Heart left ventricle (tissue), 16 donors: Measurements from ENCODE around the gene C5. TPM values are rescaled to one million over a fixed set of nuclear protein-coding genes. Genes with fewer than 3 reads are reported as not detected.

ENCODE experiments used
- ATAC-seq, 4 donors: fragments of 200-7000 bp; cut with Tn5 transposase; one replicate each; pipeline ENCODE4 v1.9.1; 2020 to 2022; ENCODE audit warnings: moderate library complexity in 4 of 4, mild to moderate bottlenecking in 3 of 4, moderate number of reproducible peaks in 1 of 4
- DNase-seq, 5 donors: peaks; one replicate each; pipeline ENCODE4 v3.0.0-alpha.2; 2020
- H3K27ac ChIP-seq, 12 donors: fragments of 200-600 bp; sonication (generic) in 4 of 12; one replicate each; pipeline versions ENCODE4 v1.5.0 to v1.8.0; 2016 to 2022; ENCODE audit warnings: mild to moderate bottlenecking in 2 of 12
- H3K27me3 ChIP-seq, 9 donors: fragments of 200-600 bp; sonication (generic) in 2 of 9; one replicate each; pipeline versions ENCODE4 v1.5.1 to v1.8.0; 2016 to 2022; ENCODE audit warnings: mild to moderate bottlenecking in 3 of 9
- H3K36me3 ChIP-seq, 9 donors: fragments of 200-600 bp; sonication (generic) in 2 of 9; one replicate each; pipeline versions ENCODE4 v1.5.0 to v1.8.0; 2018 to 2022; ENCODE audit warnings: mild to moderate bottlenecking in 2 of 9
- H3K4me1 ChIP-seq, 12 donors: fragments of 200-600 bp; sonication (generic) in 4 of 12; one replicate each; pipeline versions ENCODE4 v1.5.0 to v1.8.0; 2016 to 2022; ENCODE audit warnings: mild to moderate bottlenecking in 3 of 12
- H3K4me3 ChIP-seq, 12 donors: fragments of 200-600 bp; sonication (generic) in 4 of 12; one replicate each; pipeline versions ENCODE4 v1.5.0 to v1.8.0; 2017 to 2022; ENCODE audit warnings: mild to moderate bottlenecking in 9 of 12, moderate library complexity in 4 of 12
- H3K9me3 ChIP-seq, 12 donors: fragments of 200-600 bp; sonication (generic) in 4 of 12; one replicate each; pipeline versions ENCODE4 v1.5.0 to v1.8.0; 2016 to 2022; ENCODE audit warnings: mild to moderate bottlenecking in 1 of 12
- POLR2A ChIP-seq, 2 donors: fragments of 450-650 bp; IDR thresholded peaks; one replicate each; pipeline ENCODE4 v1.6.1; 2017; ENCODE audit warnings: antibody characterized with exemption in 2 of 2, mild to moderate bottlenecking in 2 of 2, moderate library complexity in 2 of 2
- WGBS, 4 donors: extraction: QIAGEN DNeasy Blood & Tissue Kit in 2 of 4; methylation state at CpG; one replicate each; pipeline versions ENCODE4 v1.1.5 to v1.1.7; 2013 to 2018; 5-methylcytosine and 5-hydroxymethylcytosine counted together
- intact Hi-C, 10 donors: fragments of 100-400 bp; cut with DNase I; formaldehyde crosslinking; loops; one replicate each; pipeline versions ENCODE4 v1.11.1 to v1.14.2; 2022
- polyA plus RNA-seq, 2 donors: library from polyadenylated mRNA; stranded (reverse); fragments of 200-250 nt; gene quantifications; one replicate each; pipeline ENCODE4 v1.2.3, GENCODE V29; 2013
- total RNA-seq, 9 donors: library from RNA; depleted of rRNA in 2 of 9; stranded (reverse); fragments of >200 nt in 2 of 9; fragmentation: NEBNext Ultra II Directional in 3 of 9; extraction: Animal tissue kit (Norgen Biotek cat#: 25700) in 3 of 9; gene quantifications; one replicate each; pipeline versions ENCODE4 v1.1.0 to v1.2.4, GENCODE V29; 2016 to 2023
- TF ChIP-seq, protein P1 (sequence below), 12 donors: fragments of 200-600 bp; sonication (generic) in 4 of 12; IDR thresholded peaks; one replicate each; pipeline versions ENCODE4 v1.5.0 to v1.8.0; 2018 to 2022; ENCODE audit warnings: antibody characterized with exemption in 12 of 12, mild to moderate bottlenecking in 5 of 12
- donor health status: ischemic (EF 13 %, LVEDD 7.1; RV severe dilation, severe dysfunction).
- donor health status: healthy with polysubstance abuse.
- donor health status: DM: no; HTN: yes; CAD: no.
- donor health status: DM: no; HTN: no; CAD: no.
- donor health status: ischemic (EF 25% LVEDD 6.9; RV normal size, moderate dysfunction).
- donor health status: ischemic (EF 25% LVEDD 5.7; RV mildly dilated, moderate dysfunction).
- donor health status: healthy.
- donor health status: DM: yes; HTN: yes; CAD: no.
- donor health status: ischemic (EF 35%, LVEDD 5.7; RV mildly dilated, moderate dysfunction).
- donor health status: nonischemic (EF 11% LVEDD 7.7; RV severe dilation, severe dysfunction).
- donor health status: DM: yes; HTN: yes; CAD: no.
- donor health status: PGD.
- donor health status: ischemic (EF 29% LVEDD 5.4; RV normal size, mild dysfunction).
- donor health status: nonischemic (EF 23%, LVEDD 6.1; RV moderate dilation, normal function).

Gene C5
- total and polyA plus RNA-seq, 11 donors = 0.32 to 1.8 (median 0.54) TPM

DNA sequence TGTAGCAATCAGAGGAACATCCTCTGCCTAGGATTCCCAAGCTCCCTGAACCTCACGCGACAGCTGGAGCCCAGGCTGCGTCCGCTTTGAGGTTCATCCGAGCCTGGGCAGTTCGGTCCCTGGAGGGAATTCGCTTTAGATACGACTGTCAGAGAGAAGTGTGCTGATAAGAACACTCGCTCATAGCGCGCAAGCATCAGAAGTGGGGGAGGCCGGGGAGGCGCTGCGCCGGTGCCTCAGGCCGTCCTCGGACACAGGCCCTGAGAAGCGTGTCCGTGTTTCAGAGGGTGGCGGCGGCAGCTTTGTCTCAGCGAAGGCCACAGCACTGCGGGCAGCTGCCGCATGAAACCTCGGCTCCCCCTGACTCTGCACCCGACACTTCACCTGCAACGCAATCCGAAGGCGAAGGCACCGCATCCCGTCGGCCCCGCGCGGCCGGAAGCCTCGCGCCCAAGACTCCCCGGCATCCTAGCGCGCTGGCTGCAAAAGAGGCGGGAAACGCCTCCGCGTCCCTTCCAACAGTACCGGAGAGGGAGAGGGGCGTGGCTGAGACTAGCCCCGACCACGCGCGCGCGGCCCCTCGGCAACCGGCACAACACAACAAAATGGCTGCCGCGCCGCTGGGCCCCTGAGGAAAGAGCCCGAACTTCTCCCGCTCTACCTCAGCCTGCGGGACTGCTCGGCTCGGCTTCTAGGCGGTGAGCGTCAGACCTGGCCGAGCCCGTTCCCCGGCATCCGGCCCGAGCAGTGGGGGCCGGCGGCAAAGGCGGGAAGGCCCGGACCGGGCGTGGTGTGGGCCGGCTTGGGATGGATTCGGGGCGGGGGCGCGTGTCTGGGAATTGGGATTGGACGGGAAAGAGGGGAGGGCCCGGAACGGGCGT, 24.5 kb upstream of the C5 start, which contains the start of gene CNTRL:
CNTRL (plus strand) TSS at position 586 of the 881 bp plus-strand sequence. CDS start 13,372 bp downstream, outside the sequence.
- TF ChIP-seq POLR2A (IDR thresholded peaks at IDR 0.05) = no peak
- TF ChIP-seq, protein P1, sequence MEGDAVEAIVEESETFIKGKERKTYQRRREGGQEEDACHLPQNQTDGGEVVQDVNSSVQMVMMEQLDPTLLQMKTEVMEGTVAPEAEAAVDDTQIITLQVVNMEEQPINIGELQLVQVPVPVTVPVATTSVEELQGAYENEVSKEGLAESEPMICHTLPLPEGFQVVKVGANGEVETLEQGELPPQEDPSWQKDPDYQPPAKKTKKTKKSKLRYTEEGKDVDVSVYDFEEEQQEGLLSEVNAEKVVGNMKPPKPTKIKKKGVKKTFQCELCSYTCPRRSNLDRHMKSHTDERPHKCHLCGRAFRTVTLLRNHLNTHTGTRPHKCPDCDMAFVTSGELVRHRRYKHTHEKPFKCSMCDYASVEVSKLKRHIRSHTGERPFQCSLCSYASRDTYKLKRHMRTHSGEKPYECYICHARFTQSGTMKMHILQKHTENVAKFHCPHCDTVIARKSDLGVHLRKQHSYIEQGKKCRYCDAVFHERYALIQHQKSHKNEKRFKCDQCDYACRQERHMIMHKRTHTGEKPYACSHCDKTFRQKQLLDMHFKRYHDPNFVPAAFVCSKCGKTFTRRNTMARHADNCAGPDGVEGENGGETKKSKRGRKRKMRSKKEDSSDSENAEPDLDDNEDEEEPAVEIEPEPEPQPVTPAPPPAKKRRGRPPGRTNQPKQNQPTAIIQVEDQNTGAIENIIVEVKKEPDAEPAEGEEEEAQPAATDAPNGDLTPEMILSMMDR (IDR thresholded peaks at IDR 0.05) = no peak
- 0 to 1% (median 1%) methylated on average over 45 to 85 of the region's 85 CpGs for WGBS, 4 donors
- Histone ChIP-seq H3K27me3 (no peaks in the 10 kb centered on the region), H3K4me3 (peak within 1 kb of the TSS; percentile 48 to 91 (median 74)), H3K4me1 (peaks cover 0 to 38% (median 14%) of the 10 kb centered on the region in 12 donors), H3K36me3 (no peaks in the 10 kb centered on the region), H3K9me3 (no peaks in the 10 kb centered on the region), H3K27ac (peak within 1 kb of the TSS; percentile 39 to 92 (median 85))
- intact Hi-C loops = loop anchor here in 4 of 10 donors (2.0 to 5.0 kb wide), 3 partner anchors 46 to 92 kb away; no protein-coding TSS in a partner anchor
- ATAC-seq (peak; percentile 90 to 96 (median 94)), DNase-seq (peak; percentile 91 to 94 (median 92))

DNA sequence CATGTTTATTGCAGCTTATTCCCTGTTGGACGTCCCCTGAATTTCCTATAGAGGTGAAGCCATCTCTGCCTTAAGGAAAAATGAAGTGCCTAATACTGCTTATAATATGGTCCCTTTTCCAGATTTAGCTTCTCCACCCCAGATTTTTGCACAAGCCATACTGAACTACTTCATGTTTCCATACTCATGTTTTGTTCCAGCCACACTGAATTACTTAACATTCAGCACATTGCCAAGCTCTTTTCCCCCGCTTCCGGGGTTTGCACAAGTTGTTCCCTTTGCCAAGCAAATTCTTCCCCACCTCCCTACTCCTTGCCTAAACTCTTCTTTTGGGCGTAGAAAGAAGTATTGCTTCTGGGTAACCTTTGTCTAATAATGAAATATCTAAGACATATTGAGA, 23.0 kb upstream of the C5 start:
- Histone ChIP-seq H3K27ac (peak overlapping the region in 11 of 12 donors; percentile 5 to 92 (median 85)), H3K4me1 (peaks cover 0 to 38% (median 14%) of the 10 kb centered on the region in 12 donors), H3K4me3 (peak overlapping the region in 5 of 12 donors; percentile 67 to 91 (median 77)), H3K9me3 (peaks cover 0 to 5% (median 0%) of the 10 kb centered on the region in 12 donors), H3K36me3 (no peaks in the 10 kb centered on the region), H3K27me3 (no peaks in the 10 kb centered on the region)
- ATAC-seq = peak; percentile 21 to 34 (median 26)
- peak in 4 of 5 donors; percentile 44 to 69 (median 52) for DNase-seq
- no peak for TF ChIP-seq POLR2A (IDR thresholded peaks at IDR 0.05)
- TF ChIP-seq, protein P1 (IDR thresholded peaks at IDR 0.05) = no peak
- intact Hi-C loops = loop anchor here in 2 of 10 donors (2.0 to 5.0 kb wide), 3 partner anchors 49 to 91 kb away; no protein-coding TSS in a partner anchor
- WGBS, 4 donors = 56 to 67% (median 62%) methylated on average over 4 of the region's 4 CpGs

DNA sequence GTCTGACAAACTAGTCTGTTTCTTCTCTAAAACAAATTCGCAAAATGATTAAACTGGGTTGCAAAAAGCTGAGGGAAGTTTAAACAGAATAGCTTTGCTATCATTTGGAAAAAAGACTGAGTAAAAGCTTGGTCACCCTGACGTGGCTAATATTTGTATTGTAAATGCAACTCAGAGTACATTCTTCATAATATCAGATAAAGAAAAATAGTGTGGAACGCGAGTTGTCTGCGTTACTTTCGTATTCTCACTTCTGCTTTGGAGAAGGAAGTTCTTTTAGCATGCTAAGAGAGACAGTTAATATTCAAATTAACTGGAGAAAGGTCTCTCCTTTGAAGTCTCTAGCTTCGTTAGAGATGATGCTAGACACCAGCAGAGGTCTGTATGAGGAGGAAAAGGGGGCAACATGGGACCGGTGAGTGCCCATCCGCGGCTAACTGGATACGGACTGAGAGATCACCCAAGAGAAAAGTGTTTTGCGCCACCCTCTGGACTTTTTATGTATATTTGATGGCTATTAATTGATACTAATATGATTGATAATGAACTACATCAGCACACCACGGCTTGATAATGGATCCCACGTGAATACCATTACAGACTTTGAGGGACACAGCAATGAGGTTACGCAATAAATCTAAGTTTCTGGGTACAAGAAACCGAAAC, 21.8 kb upstream of the C5 start:
- Histone ChIP-seq H3K4me3 (peak overlapping the region in 10 of 12 donors; percentile 29 to 91 (median 48)), H3K27ac (peak overlapping the region in 10 of 12 donors; percentile 16 to 92 (median 70)), H3K36me3 (no peaks in the 10 kb centered on the region), H3K27me3 (no peaks in the 10 kb centered on the region), H3K9me3 (peaks cover 0 to 8% (median 0%) of the 10 kb centered on the region in 12 donors), H3K4me1 (peaks cover 0 to 38% (median 14%) of the 10 kb centered on the region in 12 donors)
- intact Hi-C loops = loop anchor here in 2 of 10 donors (2.0 to 5.0 kb wide), 3 partner anchors 50 to 90 kb away; no protein-coding TSS in a partner anchor
- ATAC-seq (no peak), DNase-seq (peak in 1 of 5 donors; percentile 20)
- TF ChIP-seq POLR2A (IDR thresholded peaks at IDR 0.05) = no peak
- TF ChIP-seq, protein P1 (IDR thresholded peaks at IDR 0.05) = peak in 9 of 12 donors; percentile 11 to 47 (median 25)
- 31 to 45% (median 39%) methylated on average over 16 of the region's 16 CpGs for WGBS, 4 donors
